Measurements from ENCODE around the gene TCEAL6. TPM values are rescaled to one million over a fixed set of nuclear protein-coding genes. Genes with fewer than 3 reads are reported as not detected.
A peak's percentile ranks its signal among the peaks of the same experiment; 100 is the strongest.
"Not testable (repeated sequence)": the region's sequence is repeated elsewhere in the genome, so short reads cannot be mapped to it uniquely, and the experiment has no call there.

Gene TCEAL6
- polyA plus RNA-seq, 6 donors from 2014 or later = not detected

DNA sequence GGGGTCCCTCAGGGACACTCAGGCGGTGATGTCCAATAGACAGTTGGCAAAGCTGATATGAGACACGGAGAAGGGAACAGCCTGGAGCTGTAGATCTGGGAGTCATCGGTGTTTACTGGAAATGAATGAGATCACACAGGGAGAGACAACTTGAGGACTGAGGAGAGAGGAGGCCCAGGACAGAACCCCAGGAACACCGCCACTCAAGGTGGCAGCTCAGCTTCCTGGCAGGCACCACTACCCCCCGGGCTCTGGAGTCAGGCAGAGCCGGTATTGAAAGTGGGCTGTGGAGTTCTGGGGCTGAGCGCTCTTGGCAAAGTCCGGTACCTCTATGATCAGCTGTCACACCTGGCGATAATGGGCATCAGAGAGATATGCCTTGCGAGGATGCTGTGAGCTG lies 17.3 kb downstream of the TCEAL6 start:
- Mint-ChIP-seq H3K27me3 (peaks cover 23 to 33% (median 27%) of the 10 kb centered on the region in 3 donors), H3K4me3 (peak overlapping the region in 7 of 8 donors; percentile 1 to 73 (median 32))
- H3K36me3 Mint-ChIP-seq; ATAC-seq (ENCODE audit: low read depth in 2 of 2); H3K27ac Mint-ChIP-seq; H3K9me3 Mint-ChIP-seq; DNase-seq; H3K4me1 Mint-ChIP-seq: not testable (repeated sequence)

DNA sequence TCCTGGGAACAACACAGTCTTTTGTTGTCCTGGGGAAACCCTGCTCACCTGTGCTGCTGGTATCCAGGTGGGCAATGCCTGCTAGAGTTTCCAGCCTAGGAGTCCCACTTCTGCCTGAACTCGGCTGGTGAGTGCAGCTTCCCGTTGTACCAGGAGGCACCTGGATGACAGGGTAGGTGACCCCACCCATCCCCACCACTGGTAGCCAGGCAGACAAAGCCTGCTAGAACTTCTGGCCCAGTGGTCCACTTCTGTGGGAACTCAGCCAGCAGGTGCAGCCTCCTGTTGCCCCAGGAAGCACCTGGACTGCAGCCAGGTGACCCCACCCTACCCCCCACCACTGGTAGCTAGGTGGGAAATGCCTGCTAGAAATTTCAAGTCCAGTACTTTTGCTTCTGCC lies 26.5 kb downstream of the TCEAL6 start:
- no peaks in the 10 kb centered on the region for H3K4me1 Mint-ChIP-seq
- peaks cover 4 to 8% of the 10 kb centered on the region in 2 donors for H3K36me3 Mint-ChIP-seq
- H3K9me3 Mint-ChIP-seq = peaks cover 0 to 23% (median 8%) of the 10 kb centered on the region in 7 donors
- no peak overlapping the region for H3K4me3 Mint-ChIP-seq
- peaks cover 0 to 5% (median 4%) of the 10 kb centered on the region in 3 donors for H3K27me3 Mint-ChIP-seq
- DNase-seq (no peak), ATAC-seq (ENCODE audit: low read depth in 2 of 2) (no peak)
- H3K27ac Mint-ChIP-seq = no peak overlapping the region

DNA sequence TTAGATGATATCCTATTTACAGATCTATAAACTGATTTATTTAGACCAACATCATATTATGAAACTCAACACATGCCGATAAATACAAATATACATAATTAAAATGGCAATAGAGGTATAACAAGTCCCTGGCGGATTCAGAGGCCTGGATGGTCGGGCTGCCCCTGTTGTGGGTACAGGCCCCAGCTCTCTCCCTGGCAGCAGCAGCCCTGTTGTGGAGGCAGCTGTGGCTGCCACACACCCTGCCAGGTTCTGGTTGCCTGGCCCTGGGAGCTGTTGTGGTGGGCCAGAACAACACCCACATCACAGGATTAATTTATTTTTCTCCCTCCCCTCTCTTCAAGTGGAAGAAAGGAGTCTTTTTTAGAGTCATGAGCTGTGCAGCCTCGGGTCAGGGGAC lies 28.9 kb downstream of the TCEAL6 start:
- DNase-seq (no peak), ATAC-seq (ENCODE audit: low read depth in 2 of 2) (no peak)
- Mint-ChIP-seq H3K4me1 (no peaks in the 10 kb centered on the region), H3K27me3 (peaks cover 0 to 5% (median 4%) of the 10 kb centered on the region in 3 donors), H3K36me3 (peaks cover 4 to 8% of the 10 kb centered on the region in 2 donors), H3K27ac (no peak overlapping the region), H3K4me3 (no peak overlapping the region), H3K9me3 (peaks cover 0 to 18% (median 11%) of the 10 kb centered on the region in 7 donors)

Other genes with a start within 250 kb of the TCEAL6 start
- gene ZMAT1, start 210.5 kb downstream of the TCEAL6 start, polyA plus RNA-seq (ENCODE audit: low read depth in 6 of 6) = 10 to 100 TPM in 1 of 6 donors, 1 to 10 TPM in 5; 2.6 to 10.4 (median 6.0) TPM
- gene TCEAL2, start 16.8 kb downstream of the TCEAL6 start, polyA plus RNA-seq (ENCODE audit: low read depth in 6 of 6) = not detected
- gene BEX5, start 13.5 kb upstream of the TCEAL6 start, polyA plus RNA-seq (ENCODE audit: low read depth in 6 of 6) = 1 to 10 TPM in 1 of 6 donors, under 1 TPM in 2, not detected in 3; 0.52 to 1.8 (median 0.96) TPM
- gene TCP11X1, start 72.8 kb upstream of the TCEAL6 start, polyA plus RNA-seq (ENCODE audit: low read depth in 6 of 6) = not detected
- not detected for gene NXF2, start 104.7 kb upstream of the TCEAL6 start, polyA plus RNA-seq (ENCODE audit: low read depth in 6 of 6)